GM12891 (cell line): ENCODE measurements around the gene GPR162.

Source experiments
- PAX5 ChIP-seq: IDR thresholded peaks from 2 replicates; pipeline ENCODE4 v1.6.1; 2011; ENCODE audit warnings: low read length, moderate library complexity, mild to moderate bottlenecking; ENCODE audit not compliant: insufficient read depth, severe bottlenecking
- POLR2A ChIP-seq: IDR thresholded peaks from 2 replicates; pipeline ENCODE4 v1.6.1; 2011; ENCODE audit warnings: low read depth, low read length, control low read depth
- TAF1 ChIP-seq: IDR thresholded peaks from 2 replicates; pipeline ENCODE4 v1.6.1; 2011; ENCODE audit warnings: low read depth, low read length, control low read depth

DNA sequence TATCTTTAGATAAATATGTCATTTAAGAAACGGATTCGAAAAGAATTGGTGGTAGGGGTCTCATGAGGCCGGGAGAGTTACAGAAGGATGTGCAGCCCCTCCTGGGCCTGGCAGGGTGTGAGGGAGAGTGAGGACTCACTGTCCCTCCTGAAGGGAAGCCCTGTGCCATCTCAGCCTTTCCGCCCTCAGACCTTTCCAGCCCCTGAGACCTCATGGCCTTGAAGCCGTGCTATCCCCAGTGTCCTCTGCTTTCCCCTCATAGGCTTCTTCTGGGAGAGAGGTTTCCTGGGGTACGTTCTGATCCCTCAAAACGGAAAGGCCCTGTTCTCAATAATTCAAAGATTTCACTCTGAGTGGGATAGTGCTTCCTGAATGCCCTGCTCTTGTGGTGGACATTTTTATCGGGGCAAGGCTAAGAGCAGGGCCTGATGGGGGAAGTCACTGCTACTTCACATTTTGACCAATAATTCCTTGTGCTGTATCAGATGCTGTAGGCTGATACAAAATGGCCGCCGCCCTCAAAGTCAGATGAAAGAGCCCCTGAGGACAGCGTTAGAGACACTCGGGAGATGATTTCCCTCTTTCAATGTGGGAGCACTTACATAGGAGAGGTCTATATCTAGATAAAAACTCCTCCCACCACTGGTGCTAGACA, 31.0 kb upstream of the GPR162 start:
- no peak for TF ChIP-seq TAF1
- no peak for TF ChIP-seq POLR2A
- no peak for TF ChIP-seq PAX5
